Tibial nerve (tissue), 4 donors: ENCODE measurements around the gene SLC5A6. TPM values are rescaled to one million over a fixed set of nuclear protein-coding genes. Genes with fewer than 3 reads are reported as not detected.
"Not testable (repeated sequence)": the region's sequence is repeated elsewhere in the genome, so short reads cannot be mapped to it uniquely, and the experiment has no call there.

Experiments used
- DNase-seq, 2 donors: peaks; one replicate each; pipeline ENCODE4 v3.0.0-alpha.2; 2019; ENCODE audit warnings: low spot score in 2 of 2
- H3K27ac ChIP-seq, 4 donors: fragments of 200-600 bp; sonication (generic) in 3 of 4; one replicate each; pipeline ENCODE4 v1.5.1; 2017 to 2019; ENCODE audit warnings: mild to moderate bottlenecking in 1 of 4
- H3K27me3 ChIP-seq, 2 donors: fragments of 200-600 bp; sonication (generic) in 1 of 2; one replicate each; pipeline versions ENCODE4 v1.5.1 to v1.6.0; 2017 to 2019
- H3K36me3 ChIP-seq, 3 donors: fragments of 200-600 bp; sonication (generic); one replicate each; pipeline ENCODE4 v1.5.1; 2018 to 2019
- H3K4me1 ChIP-seq, 4 donors: fragments of 200-600 bp; sonication (generic) in 3 of 4; one replicate each; pipeline ENCODE4 v1.5.1; 2017 to 2019
- H3K4me3 ChIP-seq, 4 donors: fragments of 200-600 bp; sonication (generic) in 3 of 4; one replicate each; pipeline ENCODE4 v1.5.1; 2017 to 2019; ENCODE audit warnings: mild to moderate bottlenecking in 1 of 4, moderate library complexity in 1 of 4
- H3K9me3 ChIP-seq, 4 donors: fragments of 200-600 bp; sonication (generic) in 3 of 4; one replicate each; pipeline ENCODE4 v1.5.1; 2017 to 2019
- CTCF ChIP-seq, 5 experiments: fragments of 200-600 bp in 3 of 5; fragments of 450-650 bp in 2 of 5; sonication (generic) in 3 of 5; IDR thresholded peaks; one replicate each; pipeline ENCODE4 v1.5.1; 2016 to 2019; ENCODE audit warnings: antibody characterized with exemption in 5 of 5, mild to moderate bottlenecking in 3 of 5, moderate library complexity in 2 of 5
- EP300 ChIP-seq, 2 donors: sonication (generic); formaldehyde crosslinking; IDR thresholded peaks; one replicate each; pipeline ENCODE4 v1.6.1; 2017; ENCODE audit warnings: antibody characterized with exemption in 2 of 2, mild to moderate bottlenecking in 1 of 2
- POLR2A ChIP-seq, 2 donors: fragments of 450-650 bp; IDR thresholded peaks; one replicate each; pipeline ENCODE4 v1.6.1; 2017; ENCODE audit warnings: antibody characterized with exemption in 2 of 2, mild to moderate bottlenecking in 2 of 2, moderate library complexity in 2 of 2
- WGBS, 2 donors: methylation state at CpG; one replicate each; pipeline ENCODE4 v1.1.5; 2018; 5-methylcytosine and 5-hydroxymethylcytosine counted together
- total RNA-seq, 4 donors: library from RNA; depleted of rRNA; stranded (reverse); fragments of >200 nt; gene quantifications; one replicate each; pipeline ENCODE4 v1.1.0, GENCODE V29; 2016

SLC5A6 gene
- total RNA-seq, 4 donors from 2014 or later, result 19.0 to 50.0 (median 41.5) TPM

GRCh38 chr2:27201675-27202074, 10.4 kb downstream of the SLC5A6 start:
- Histone ChIP-seq H3K9me3 (no peaks in the 10 kb centered on the region), H3K36me3 (peaks cover 0 to 73% (median 2%) of the 10 kb centered on the region in 3 donors), H3K27ac (no peak overlapping the region), H3K4me1 (no peaks in the 10 kb centered on the region), H3K4me3 (no peak overlapping the region), H3K27me3 (no peaks in the 10 kb centered on the region)
- DNase-seq, result no peak
- 89 to 96% methylated on average over 4 to 6 of the region's 7 CpGs for WGBS, 2 donors
- no peak for TF ChIP-seq EP300 (IDR thresholded peaks at IDR 0.05)
- TF ChIP-seq CTCF (IDR thresholded peaks at IDR 0.05), result no peak
- no peak for TF ChIP-seq POLR2A (IDR thresholded peaks at IDR 0.05)

GRCh38 chr2:27199241-27199640, 12.8 kb downstream of the SLC5A6 start:
- no peak overlapping the region for H3K27ac ChIP-seq
- 64 to 80% methylated on average over 2 of the region's 2 CpGs for WGBS, 2 donors
- H3K4me1 ChIP-seq, result no peaks in the 10 kb centered on the region
- H3K9me3 ChIP-seq, result no peaks in the 10 kb centered on the region
- no peak overlapping the region for H3K4me3 ChIP-seq
- no peak for TF ChIP-seq CTCF (IDR thresholded peaks at IDR 0.05)
- no peak for TF ChIP-seq EP300 (IDR thresholded peaks at IDR 0.05)
- no peak for TF ChIP-seq POLR2A (IDR thresholded peaks at IDR 0.05)
- H3K27me3 ChIP-seq, result no peaks in the 10 kb centered on the region
- peaks cover 0 to 49% (median 0%) of the 10 kb centered on the region in 3 donors for H3K36me3 ChIP-seq
- DNase-seq, result no peak

DNA sequence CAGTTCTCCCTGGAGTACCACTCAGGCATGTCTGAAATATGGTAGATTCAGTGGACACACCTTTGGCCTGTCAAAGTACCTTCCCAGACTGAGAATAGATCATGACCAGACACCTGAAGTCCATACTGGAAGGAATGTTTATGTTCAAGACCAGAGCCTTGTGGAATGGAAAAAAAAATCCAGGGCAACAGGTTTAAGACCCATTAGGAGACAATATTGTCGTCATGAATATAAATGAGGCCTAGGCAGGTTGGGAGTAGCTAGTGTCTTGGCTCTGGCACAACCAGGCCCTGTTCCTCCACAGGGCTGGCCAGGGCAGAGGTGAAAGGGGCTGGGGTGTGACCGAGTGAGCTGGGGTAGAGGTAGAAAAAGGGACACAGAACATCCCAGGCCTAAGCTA, 13.4 kb downstream of the SLC5A6 start:
- WGBS, 2 donors, result 70 to 78% methylated on average over 2 of the region's 2 CpGs
- TF ChIP-seq CTCF (IDR thresholded peaks at IDR 0.05) (no peak), EP300 (IDR thresholded peaks at IDR 0.05) (no peak), POLR2A (IDR thresholded peaks at IDR 0.05) (no peak)
- H3K27me3 ChIP-seq, result no peaks in the 10 kb centered on the region
- H3K36me3 ChIP-seq, result peaks cover 0 to 43% (median 0%) of the 10 kb centered on the region in 3 donors
- no peak overlapping the region for H3K4me3 ChIP-seq
- DNase-seq, result no peak
- no peaks in the 10 kb centered on the region for H3K9me3 ChIP-seq
- no peaks in the 10 kb centered on the region for H3K4me1 ChIP-seq
- no peak overlapping the region for H3K27ac ChIP-seq

GRCh38 chr2:27198068-27198467, 14.0 kb downstream of the SLC5A6 start:
- H3K27me3 ChIP-seq, H3K27ac ChIP-seq, H3K4me1 ChIP-seq, H3K4me3 ChIP-seq, H3K9me3 ChIP-seq, DNase-seq: not testable (repeated sequence)
- H3K36me3 ChIP-seq, result peaks cover 0 to 37% (median 0%) of the 10 kb centered on the region in 3 donors
- WGBS, 2 donors, result 85% methylated on average over 3 of the region's 3 CpGs

DNA sequence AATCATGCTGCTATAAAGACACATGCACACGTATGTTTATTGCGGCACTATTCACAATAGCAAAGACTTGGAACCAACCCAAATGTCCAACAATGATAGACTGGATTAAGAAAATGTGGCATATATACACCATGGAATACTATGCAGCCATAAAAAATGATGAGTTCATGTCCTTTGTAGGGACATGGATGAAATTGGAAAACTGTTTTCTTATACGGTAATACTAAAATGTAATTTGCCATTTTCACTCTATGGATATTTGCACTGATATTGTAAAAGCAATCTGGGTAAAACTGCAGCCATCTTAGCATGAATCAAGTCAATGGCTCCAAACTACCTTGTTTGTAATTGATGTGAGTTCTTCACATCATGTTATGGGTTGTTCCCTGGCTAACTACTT, 16.3 kb downstream of the SLC5A6 start:
- DNase-seq, H3K27ac ChIP-seq: not testable (repeated sequence)
- WGBS, 2 donors, result 90 to 91% methylated on average over 3 of the region's 3 CpGs

DNA sequence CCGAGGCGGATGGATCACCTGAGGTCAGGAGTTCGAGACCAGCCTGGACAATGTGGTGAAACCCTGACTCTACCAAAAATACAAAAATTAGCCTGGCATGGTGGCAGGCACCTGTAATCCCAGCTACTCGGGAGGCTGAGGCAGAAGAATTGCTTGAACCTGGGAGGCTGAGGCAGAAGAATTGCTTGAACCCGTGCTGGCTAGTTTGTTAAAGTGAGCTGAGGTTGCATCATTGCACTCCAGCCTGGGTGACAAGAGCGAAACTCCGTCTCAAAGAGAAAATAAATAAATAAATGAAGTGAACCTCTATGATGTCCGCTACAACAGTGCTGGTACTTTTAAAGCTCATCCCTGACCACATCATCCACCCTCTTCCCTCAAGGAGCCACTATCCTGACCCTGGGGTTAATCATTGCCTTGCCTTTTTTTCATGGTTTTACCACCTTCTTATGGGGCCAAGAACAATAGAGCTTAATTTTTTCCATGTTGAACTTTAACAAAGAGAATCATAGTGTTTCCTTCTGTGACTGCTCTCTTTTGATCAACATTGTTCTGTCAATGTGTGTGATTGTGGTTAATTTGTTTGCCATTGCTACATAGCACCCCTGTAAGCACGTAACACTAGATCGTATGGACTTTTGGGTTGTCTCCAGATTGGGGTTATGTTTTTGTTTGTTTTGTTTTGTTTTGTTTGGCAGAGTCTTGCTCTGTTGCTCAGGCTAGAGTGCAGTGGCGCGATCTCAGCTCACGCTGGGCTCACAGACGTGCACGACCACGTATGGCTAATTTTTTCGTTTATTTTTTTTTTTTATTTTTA, 17.3 kb downstream of the SLC5A6 start:
- 64 to 66% methylated on average over 17 of the region's 17 CpGs for WGBS, 2 donors
- Histone ChIP-seq H3K27me3 (peaks cover 0 to 3% of the 10 kb centered on the region in 2 donors), H3K27ac (no peak overlapping the region), H3K4me3 (no peak overlapping the region), H3K9me3 (no peaks in the 10 kb centered on the region), H3K4me1 (no peaks in the 10 kb centered on the region), H3K36me3 (peaks cover 0 to 6% (median 0%) of the 10 kb centered on the region in 3 donors)
- TF ChIP-seq EP300 (IDR thresholded peaks at IDR 0.05) (no peak), POLR2A (IDR thresholded peaks at IDR 0.05) (no peak), CTCF (IDR thresholded peaks at IDR 0.05) (no peak)
- DNase-seq, result no peak

More for the DNA sequence above, 16.3 kb downstream of the SLC5A6 start:
- H3K27me3 ChIP-seq, H3K4me1 ChIP-seq, H3K9me3 ChIP-seq, H3K4me3 ChIP-seq: not testable (repeated sequence)
- H3K36me3 ChIP-seq, result peaks cover 0 to 16% (median 0%) of the 10 kb centered on the region in 3 donors
